Measurements from ENCODE around the gene PGPEP1. TPM values are rescaled to one million over a fixed set of nuclear protein-coding genes. Genes with fewer than 3 reads are reported as not detected.
"Not testable (repeated sequence)": the region's sequence is repeated elsewhere in the genome, so short reads cannot be mapped to it uniquely, and the experiment has no call there.

The PGPEP1 gene
- polyA plus RNA-seq, 3 donors, result 10.3 to 25.1 (median 10.3) TPM

DNA sequence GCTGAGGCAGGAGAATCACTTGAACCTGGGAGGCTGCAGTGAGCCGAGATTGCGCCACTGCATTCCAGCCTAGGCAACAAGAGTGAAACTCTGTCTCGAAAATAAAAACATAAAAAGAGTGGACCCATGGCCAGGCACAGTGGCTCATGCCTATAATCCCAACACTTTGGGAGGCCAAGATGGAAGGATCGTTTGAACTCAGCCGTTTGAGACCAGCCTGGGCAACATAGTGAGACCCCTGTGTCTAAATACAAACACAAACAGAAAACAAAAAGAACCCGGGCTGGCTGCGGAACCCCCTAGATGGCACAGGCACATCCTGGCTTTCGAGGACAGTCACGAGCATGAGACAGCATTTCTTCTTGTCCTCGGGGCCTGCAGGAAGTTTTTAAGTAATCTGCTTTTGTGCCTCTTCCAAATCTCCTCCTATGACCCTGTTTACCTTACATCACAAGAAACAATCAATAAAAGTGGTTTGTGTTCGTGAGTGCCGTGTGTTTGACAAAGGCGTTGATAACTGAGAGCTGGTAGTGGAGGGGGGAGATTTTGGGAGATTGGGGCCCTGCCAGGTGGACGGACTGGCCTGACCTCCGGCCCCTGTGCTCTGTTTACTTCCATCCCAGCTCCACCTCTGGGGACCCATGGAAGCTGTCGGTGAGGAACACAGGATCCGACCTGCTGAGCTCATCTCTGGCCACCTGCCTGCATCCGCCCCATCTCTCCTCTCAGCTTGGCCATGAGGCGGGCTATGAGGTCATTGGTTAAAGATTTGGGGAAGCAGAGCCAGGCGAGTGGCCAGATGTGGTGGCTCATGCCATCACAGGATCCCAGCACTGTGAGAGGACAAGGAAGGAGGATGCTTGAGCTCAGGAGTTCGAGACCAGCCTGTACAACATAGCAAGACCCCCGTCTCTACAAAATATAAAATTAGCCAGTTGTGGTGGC is 39.7 kb downstream of the PGPEP1 start:
- intact Hi-C loops (cut with micrococcal nuclease), result loop anchor here in 1 of 2 donors (5.0 kb wide), 1 partner anchor 38 kb away; the partner anchor contains the start of gene PGPEP1
- Mint-ChIP-seq H3K4me1 (peaks cover 46% of the 10 kb centered on the region), H3K36me3 (no peaks in the 10 kb centered on the region), H3K27ac (peak overlapping the region; percentile 82 to 96 (median 90)), H3K9me3 (peaks cover 0 to 2% (median 0%) of the 10 kb centered on the region in 7 donors), H3K27me3 (ENCODE audit: low read depth in 3 of 3) (peaks cover 0 to 13% (median 9%) of the 10 kb centered on the region in 3 donors), H3K4me3 (peak overlapping the region in 1 of 2 donors; percentile 59)
- peak overlapping the region in 1 of 3 experiments; percentile 4 for H3K4me3 ChIP-seq (replicated peaks in 1 of 3; ENCODE audit: low read depth in 2 of 3, low read length in 3 of 3)
- peaks cover 30 to 45% of the 10 kb centered on the region in 2 donors for H3K4me1 ChIP-seq (ENCODE audit: control insufficient read depth in 1 of 2, insufficient read depth in 2 of 2, low read length in 2 of 2)
- no peaks in the 10 kb centered on the region for H3K36me3 ChIP-seq (replicated peaks in 1 of 2; ENCODE audit: control insufficient read depth in 1 of 2, insufficient read depth in 2 of 2, low read length in 2 of 2)
- no peaks in the 10 kb centered on the region for H3K9me3 ChIP-seq (replicated peaks in 1 of 2; ENCODE audit: control insufficient read depth in 1 of 2, insufficient read depth in 1 of 2, low read length in 2 of 2)
- H3K4me2 ChIP-seq (replicated peaks; ENCODE audit: extremely low read depth, low read length, poor library complexity, severe bottlenecking), result peak overlapping the region; percentile 1
- H2AFZ ChIP-seq (ENCODE audit: insufficient read depth, low read depth, low read length, poor library complexity, severe bottlenecking), result peak overlapping the region; percentile 1
- WGBS (ENCODE audit: insufficient coverage), result 42% methylated on average over 9 of the region's 22 CpGs
- H3K79me2 ChIP-seq (ENCODE audit: insufficient read depth, low read length), result no peaks in the 10 kb centered on the region
- peak overlapping the region; percentile 69 to 74 for H3K27ac ChIP-seq (ENCODE audit: low read depth in 1 of 2, low read length in 2 of 2)
- H3K27me3 ChIP-seq (ENCODE audit: control insufficient read depth in 2 of 2, insufficient read depth in 2 of 2, low read length in 2 of 2), result no peaks in the 10 kb centered on the region
- TF ChIP-seq, protein P1, sequence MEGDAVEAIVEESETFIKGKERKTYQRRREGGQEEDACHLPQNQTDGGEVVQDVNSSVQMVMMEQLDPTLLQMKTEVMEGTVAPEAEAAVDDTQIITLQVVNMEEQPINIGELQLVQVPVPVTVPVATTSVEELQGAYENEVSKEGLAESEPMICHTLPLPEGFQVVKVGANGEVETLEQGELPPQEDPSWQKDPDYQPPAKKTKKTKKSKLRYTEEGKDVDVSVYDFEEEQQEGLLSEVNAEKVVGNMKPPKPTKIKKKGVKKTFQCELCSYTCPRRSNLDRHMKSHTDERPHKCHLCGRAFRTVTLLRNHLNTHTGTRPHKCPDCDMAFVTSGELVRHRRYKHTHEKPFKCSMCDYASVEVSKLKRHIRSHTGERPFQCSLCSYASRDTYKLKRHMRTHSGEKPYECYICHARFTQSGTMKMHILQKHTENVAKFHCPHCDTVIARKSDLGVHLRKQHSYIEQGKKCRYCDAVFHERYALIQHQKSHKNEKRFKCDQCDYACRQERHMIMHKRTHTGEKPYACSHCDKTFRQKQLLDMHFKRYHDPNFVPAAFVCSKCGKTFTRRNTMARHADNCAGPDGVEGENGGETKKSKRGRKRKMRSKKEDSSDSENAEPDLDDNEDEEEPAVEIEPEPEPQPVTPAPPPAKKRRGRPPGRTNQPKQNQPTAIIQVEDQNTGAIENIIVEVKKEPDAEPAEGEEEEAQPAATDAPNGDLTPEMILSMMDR (IDR thresholded peaks at IDR 0.05), result no peak
- no peaks in the 10 kb centered on the region for H4K20me1 ChIP-seq (ENCODE audit: insufficient read depth, low read length)
- H3K9ac ChIP-seq (ENCODE audit: insufficient read depth, low read length, poor library complexity, severe bottlenecking), result no peak overlapping the region
- DNase-seq, result peak; percentile 73 to 84 (median 74)

GRCh38 chr19:18380843-18381242 is 40.4 kb downstream of the PGPEP1 start:
- H3K9ac ChIP-seq (ENCODE audit: insufficient read depth, low read length, poor library complexity, severe bottlenecking), result no peak overlapping the region
- H3K27ac ChIP-seq (ENCODE audit: low read depth in 1 of 2, low read length in 2 of 2), result peak overlapping the region; percentile 69 to 74
- Mint-ChIP-seq H3K27ac (peak overlapping the region in 5 of 7 donors; percentile 87 to 96 (median 90)), H3K27me3 (ENCODE audit: low read depth in 3 of 3) (peaks cover 3 to 17% (median 16%) of the 10 kb centered on the region in 3 donors), H3K36me3 (no peaks in the 10 kb centered on the region), H3K9me3 (peaks cover 0 to 3% (median 0%) of the 10 kb centered on the region in 7 donors), H3K4me1 (peaks cover 44% of the 10 kb centered on the region), H3K4me3 (no peak overlapping the region)
- H3K4me3 ChIP-seq (replicated peaks in 1 of 3; ENCODE audit: low read depth in 2 of 3, low read length in 3 of 3), result no peak overlapping the region
- H3K9me3 ChIP-seq (replicated peaks in 1 of 2; ENCODE audit: control insufficient read depth in 1 of 2, insufficient read depth in 1 of 2, low read length in 2 of 2), result no peaks in the 10 kb centered on the region
- H4K20me1 ChIP-seq (ENCODE audit: insufficient read depth, low read length), result peaks cover 6% of the 10 kb centered on the region
- DNase-seq, result no peak
- no peaks in the 10 kb centered on the region for H3K79me2 ChIP-seq (ENCODE audit: insufficient read depth, low read length)
- intact Hi-C loops (cut with micrococcal nuclease), result no loop called here
- WGBS (ENCODE audit: insufficient coverage), result 100% methylated on average over 2 of the region's 3 CpGs
- TF ChIP-seq, protein P1 (IDR thresholded peaks at IDR 0.05), result no peak
- peaks cover 0 to 4% of the 10 kb centered on the region in 2 donors for H3K27me3 ChIP-seq (ENCODE audit: control insufficient read depth in 2 of 2, insufficient read depth in 2 of 2, low read length in 2 of 2)
- H3K36me3 ChIP-seq (replicated peaks in 1 of 2; ENCODE audit: control insufficient read depth in 1 of 2, insufficient read depth in 2 of 2, low read length in 2 of 2), result no peaks in the 10 kb centered on the region
- H3K4me2 ChIP-seq (replicated peaks; ENCODE audit: extremely low read depth, low read length, poor library complexity, severe bottlenecking), result no peak overlapping the region
- no peak overlapping the region for H2AFZ ChIP-seq (ENCODE audit: insufficient read depth, low read depth, low read length, poor library complexity, severe bottlenecking)
- H3K4me1 ChIP-seq (ENCODE audit: control insufficient read depth in 1 of 2, insufficient read depth in 2 of 2, low read length in 2 of 2), result peaks cover 23 to 41% of the 10 kb centered on the region in 2 donors

DNA sequence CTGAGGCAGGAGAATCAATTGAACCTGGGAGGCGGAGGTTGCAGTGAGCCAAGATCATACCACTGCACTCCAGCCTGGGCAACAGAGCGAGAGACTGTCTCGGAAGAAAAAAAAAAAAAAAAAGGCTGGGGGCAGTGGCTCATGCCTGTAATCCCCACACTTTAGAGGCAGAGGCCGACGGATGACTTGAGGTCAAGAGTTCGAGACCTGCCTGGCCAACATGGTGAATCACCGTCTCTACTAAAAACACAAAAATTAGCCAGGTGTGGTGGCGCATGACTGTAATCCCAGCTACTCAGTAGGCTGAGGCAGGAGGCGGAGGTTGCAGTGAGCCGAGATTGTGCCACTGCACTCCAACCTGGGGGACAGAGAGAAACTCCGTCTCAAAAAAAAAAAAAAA is 43.2 kb downstream of the PGPEP1 start:
- H3K79me2 ChIP-seq (ENCODE audit: insufficient read depth, low read length); intact Hi-C loops (cut with micrococcal nuclease); H3K27ac ChIP-seq (ENCODE audit: low read depth in 1 of 2, low read length in 2 of 2); H3K4me2 ChIP-seq (replicated peaks; ENCODE audit: extremely low read depth, low read length, poor library complexity, severe bottlenecking); H3K9ac ChIP-seq (ENCODE audit: insufficient read depth, low read length, poor library complexity, severe bottlenecking); H3K9me3 Mint-ChIP-seq; DNase-seq; H3K9me3 ChIP-seq (replicated peaks in 1 of 2; ENCODE audit: control insufficient read depth in 1 of 2, insufficient read depth in 1 of 2, low read length in 2 of 2); H3K4me3 Mint-ChIP-seq; H3K4me3 ChIP-seq (replicated peaks in 1 of 3; ENCODE audit: low read depth in 2 of 3, low read length in 3 of 3); H2AFZ ChIP-seq (ENCODE audit: insufficient read depth, low read depth, low read length, poor library complexity, severe bottlenecking); H3K36me3 ChIP-seq (replicated peaks in 1 of 2; ENCODE audit: control insufficient read depth in 1 of 2, insufficient read depth in 2 of 2, low read length in 2 of 2): not testable (repeated sequence)
- H3K27ac Mint-ChIP-seq, result peak overlapping the region in 1 of 7 donors; percentile 16
- peaks cover 21% of the 10 kb centered on the region for H4K20me1 ChIP-seq (ENCODE audit: insufficient read depth, low read length)
- H3K4me1 ChIP-seq (ENCODE audit: control insufficient read depth in 1 of 2, insufficient read depth in 2 of 2, low read length in 2 of 2), result peaks cover 40 to 57% of the 10 kb centered on the region in 2 donors
- H3K4me1 Mint-ChIP-seq, result peaks cover 46% of the 10 kb centered on the region
- peaks cover 0 to 12% of the 10 kb centered on the region in 2 donors for H3K27me3 ChIP-seq (ENCODE audit: control insufficient read depth in 2 of 2, insufficient read depth in 2 of 2, low read length in 2 of 2)
- 100% methylated on average over 3 of the region's 11 CpGs for WGBS (ENCODE audit: insufficient coverage)
- H3K36me3 Mint-ChIP-seq, result peaks cover 8 to 12% of the 10 kb centered on the region in 2 donors
- H3K27me3 Mint-ChIP-seq (ENCODE audit: low read depth in 3 of 3), result peaks cover 3 to 34% (median 20%) of the 10 kb centered on the region in 3 donors

Data from CD14-positive monocyte (primary cell).